A673 (cell line): ENCODE results near the gene SMAD6. TPM values are rescaled to one million over a fixed set of nuclear protein-coding genes. Genes with fewer than 3 reads are reported as not detected.

Experiments used
- BruUV-seq: library from RNA; stranded (reverse); fragments of 400-500 nt; replicated peaks from 2 replicates; lab custom pipeline; 2021; lab: Mats Ljungman, UMichigan
- CTCF ChIA-PET: fragments of 300-600 bp; sonication (Branson Sonifier 250); formaldehyde crosslinking; loops from one replicate; lab custom pipeline; 2022; ENCODE audit warnings: antibody characterized with exemption; lab: Charles Lee
- POLR2A ChIA-PET: fragments of 300-600 bp; sonication (Branson Sonifier 250); formaldehyde crosslinking; loops from one replicate; lab custom pipeline; 2022; ENCODE audit warnings: antibody characterized with exemption; ENCODE audit not compliant: low non-redundant PET; lab: Charles Lee
- DNase-seq: peaks from one replicate; pipeline ENCODE4 v3.0.0-alpha.2; 2015; ENCODE audit warnings: low spot score
- H3K27ac ChIP-seq: fragments of 200-600 bp; sonication (generic); 2 replicates; pipeline ENCODE4 v1.5.1; 2016; ENCODE audit warnings: mixed run types, low read depth, mild to moderate bottlenecking, mixed read lengths, antibody characterized with exemption, low read length; ENCODE audit not compliant: poor library complexity, severe bottlenecking
- H3K27me3 ChIP-seq: fragments of 200-600 bp; sonication (generic); replicated peaks from 2 replicates; pipeline ENCODE4 v1.6.1; 2017; ENCODE audit warnings: mixed run types, low read depth, mild to moderate bottlenecking, mixed read lengths, antibody characterized with exemption, low read length; ENCODE audit not compliant: insufficient read depth, poor library complexity
- H3K36me3 ChIP-seq: fragments of 200-600 bp; sonication (generic); 2 replicates; pipeline ENCODE4 v1.6.1; 2016; ENCODE audit warnings: mixed run types, mild to moderate bottlenecking, mixed read lengths, antibody characterized with exemption, low read length; ENCODE audit not compliant: insufficient read depth, poor library complexity, severe bottlenecking
- H3K4me1 ChIP-seq: fragments of 200-600 bp; sonication (generic); 2 replicates; pipeline ENCODE4 v1.6.1; 2017; ENCODE audit warnings: mixed run types, mild to moderate bottlenecking, mixed read lengths, antibody characterized with exemption, low read length; ENCODE audit not compliant: insufficient read depth, poor library complexity, severe bottlenecking
- H3K4me3 ChIP-seq: fragments of 200-600 bp; sonication (generic); 2 replicates; pipeline ENCODE4 v1.5.1; 2016; ENCODE audit warnings: low read depth, mixed run types, mild to moderate bottlenecking, mixed read lengths, low read length; ENCODE audit not compliant: poor library complexity, severe bottlenecking
- H3K9me3 ChIP-seq: fragments of 200-600 bp; sonication (generic); 2 replicates; pipeline ENCODE4 v1.6.1; 2016; ENCODE audit warnings: mixed run types, low read depth, mild to moderate bottlenecking, mixed read lengths, antibody characterized with exemption, low read length; ENCODE audit not compliant: poor library complexity, severe bottlenecking
- CTCF ChIP-seq: fragments of 300-800, 200-600 bp; sonication (generic); conservative IDR thresholded peaks from 2 replicates; pipeline ENCODE4 v1.5.1; 2017; ENCODE audit warnings: low read depth, mild to moderate bottlenecking, antibody characterized with exemption, low read length, moderate library complexity, mixed read lengths
- EZH2 ChIP-seq: fragments of 200-600 bp; sonication (generic); IDR thresholded peaks from 2 replicates; pipeline ENCODE4 v1.6.1; 2017; ENCODE audit warnings: borderline replicate concordance, low read depth, mild to moderate bottlenecking, mixed read lengths, antibody characterized with exemption, low read length; ENCODE audit not compliant: poor library complexity, severe bottlenecking
- intact Hi-C: fragments of 100-400 bp; cut with micrococcal nuclease; formaldehyde crosslinking; loops from one replicate; pipeline ENCODE4 v1.10.0; 2022; ENCODE audit not compliant: unreplicated experiment
- total RNA-seq: library from RNA; stranded (reverse); gene quantifications from 2 replicates; pipeline ENCODE4 v1.2.3, GENCODE V29; 2021

SMAD6 gene
- total RNA-seq, 1 experiment from 2014 or later = 63.9 TPM

GRCh38 chr15:66786708-66787488 is 84.9 kb downstream of the SMAD6 start:
- H3K27me3 ChIP-seq = no peaks in the 10 kb centered on the region
- no peaks in the 10 kb centered on the region for H3K4me1 ChIP-seq
- no peak for DNase-seq
- no peak overlapping the region for H3K4me3 ChIP-seq
- TF ChIP-seq EZH2 (no peak), CTCF (no peak)
- CTCF ChIA-PET = interaction anchor here (0.7 kb wide), 1 partner anchor 75 kb away, joined by 3 read pairs; no protein-coding TSS in a partner anchor
- no peaks in the 10 kb centered on the region for H3K9me3 ChIP-seq
- peaks cover 4% of the 10 kb centered on the region for H3K36me3 ChIP-seq
- POLR2A ChIA-PET = no interaction called here
- no peak overlapping the region for H3K27ac ChIP-seq
- intact Hi-C loops = loop anchor here (5.0 kb wide), 1 partner anchor 65 kb away; no protein-coding TSS in a partner anchor
- no TSS peak for BruUV-seq

- Histone ChIP-seq H3K9me3 (no peaks in the 10 kb centered on the region), H3K27me3 (no peaks in the 10 kb centered on the region), H3K4me3 (no peak overlapping the region), H3K36me3 (peaks cover 4% of the 10 kb centered on the region), H3K27ac (no peak overlapping the region), H3K4me1 (no peaks in the 10 kb centered on the region)
- ChIA-PET POLR2A (no interaction called here), CTCF (interaction anchor here (0.7 kb wide), 1 partner anchor 75 kb away, joined by 3 read pairs; no protein-coding TSS in a partner anchor)
- intact Hi-C loops = loop anchor here (5.0 kb wide), 1 partner anchor 65 kb away; no protein-coding TSS in a partner anchor
- no peak for DNase-seq
- BruUV-seq = no TSS peak
- TF ChIP-seq CTCF = no peak
- TF ChIP-seq EZH2 = no peak
Measured at GRCh38 chr15:66787489-66787871, 85.4 kb downstream of the SMAD6 start.

GRCh38 chr15:66788024-66788423 is 86.0 kb downstream of the SMAD6 start:
- intact Hi-C loops = loop anchor here (5.0 kb wide), 1 partner anchor 64 kb away; no protein-coding TSS in a partner anchor
- Histone ChIP-seq H3K4me3 (no peak overlapping the region), H3K36me3 (peaks cover under 1% of the 10 kb centered on the region), H3K27me3 (no peaks in the 10 kb centered on the region), H3K4me1 (no peaks in the 10 kb centered on the region), H3K9me3 (no peaks in the 10 kb centered on the region), H3K27ac (no peak overlapping the region)
- CTCF ChIA-PET = no interaction called here
- POLR2A ChIA-PET = no interaction called here
- no peak for DNase-seq
- no peak for TF ChIP-seq CTCF
- TF ChIP-seq EZH2 = no peak
- BruUV-seq = no TSS peak
